TTC549 (cell line): ENCODE results near the gene RPRM.
"Not testable (repeated sequence)": the region's sequence is repeated elsewhere in the genome, so short reads cannot be mapped to it uniquely, and the experiment has no call there.

Source experiments
- FAIRE-seq: peaks from 2 replicates; lab custom pipeline; 2012; peaks lifted over from hg19 to GRCh38; lab: Jason Lieb, UNC

RPRM gene

DNA sequence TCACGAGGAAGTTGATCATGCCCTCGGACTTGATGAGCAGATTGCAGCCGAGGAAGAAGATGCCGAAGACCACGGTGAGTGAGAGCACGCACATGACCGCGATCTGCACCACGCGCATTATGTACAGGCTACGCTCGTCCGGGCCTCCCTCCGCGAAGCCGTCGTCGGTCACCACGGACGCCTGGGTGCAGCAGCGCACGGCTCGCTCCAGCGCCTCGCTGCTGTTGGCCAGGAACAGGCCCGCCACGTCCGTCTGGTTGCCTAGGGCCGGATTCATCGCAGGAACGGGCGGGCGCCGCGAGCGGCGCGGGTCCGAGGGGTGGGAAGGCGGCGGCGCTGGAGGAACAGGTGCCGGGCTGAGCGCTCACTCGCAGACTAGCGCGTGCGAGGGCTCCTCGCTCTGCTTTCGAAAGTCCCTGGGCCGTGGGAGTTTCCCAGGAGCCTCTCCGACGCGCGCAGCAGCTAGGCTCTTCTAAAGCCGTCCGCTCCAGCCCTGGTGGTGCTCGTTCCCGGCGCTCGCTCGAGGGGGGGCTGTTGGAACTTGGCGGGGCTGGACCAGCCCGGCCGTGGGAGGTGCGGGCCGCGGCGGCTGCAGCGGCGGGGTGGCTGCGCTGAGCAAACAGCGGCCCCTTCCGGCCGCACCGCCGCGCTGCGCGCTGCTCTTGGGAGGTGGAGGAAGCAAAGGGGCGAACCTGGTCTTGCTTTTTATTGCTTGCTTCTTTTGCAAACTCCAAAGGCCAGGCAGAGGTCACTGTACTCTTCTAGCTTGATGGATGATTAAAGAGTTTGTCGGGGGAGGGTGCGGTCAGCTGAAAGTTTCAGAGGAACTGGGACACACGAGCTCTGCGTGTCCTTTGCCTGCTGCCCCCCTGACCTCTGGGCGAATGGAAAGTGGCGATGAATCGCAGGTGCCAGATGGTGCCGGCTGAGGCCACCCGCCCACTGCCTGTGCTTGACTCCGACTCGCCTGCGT lies at the start of gene RPRM:
TSS of gene RPRM (minus strand) at position 474 of the 973 bp plus-strand sequence. CDS start at position 277, 197 bp downstream.
- FAIRE-seq, result no peak

DNA sequence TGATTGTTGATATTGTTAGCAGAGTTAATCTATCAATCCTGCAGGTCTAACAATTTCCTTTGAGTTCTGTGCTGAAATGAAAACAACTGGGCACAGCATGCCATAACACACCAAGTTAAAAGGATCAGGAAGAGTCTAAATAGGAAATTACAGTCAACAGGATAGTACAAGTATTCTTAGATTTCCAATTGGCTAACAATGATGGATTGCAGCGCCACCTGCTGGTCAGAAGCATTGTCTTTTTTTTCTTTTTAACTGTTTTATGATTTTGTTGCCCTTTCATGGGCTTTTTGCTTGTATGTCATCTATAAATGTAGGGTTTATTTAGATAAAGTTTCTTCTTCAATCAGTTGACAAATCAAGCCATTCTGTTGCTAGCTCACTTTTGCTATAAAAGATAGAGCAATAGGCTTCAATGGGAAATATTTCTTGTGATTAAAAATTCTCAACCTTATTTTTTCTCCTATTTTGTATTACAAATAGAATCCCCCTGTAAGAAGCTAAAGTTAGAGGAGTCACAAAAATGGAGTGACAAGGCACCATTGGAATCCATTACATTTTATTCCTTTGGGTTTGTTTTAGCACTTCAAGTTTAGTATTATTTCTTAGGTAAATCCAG lies 40.8 kb upstream of the RPRM start:
- peak; percentile 74 for FAIRE-seq

DNA sequence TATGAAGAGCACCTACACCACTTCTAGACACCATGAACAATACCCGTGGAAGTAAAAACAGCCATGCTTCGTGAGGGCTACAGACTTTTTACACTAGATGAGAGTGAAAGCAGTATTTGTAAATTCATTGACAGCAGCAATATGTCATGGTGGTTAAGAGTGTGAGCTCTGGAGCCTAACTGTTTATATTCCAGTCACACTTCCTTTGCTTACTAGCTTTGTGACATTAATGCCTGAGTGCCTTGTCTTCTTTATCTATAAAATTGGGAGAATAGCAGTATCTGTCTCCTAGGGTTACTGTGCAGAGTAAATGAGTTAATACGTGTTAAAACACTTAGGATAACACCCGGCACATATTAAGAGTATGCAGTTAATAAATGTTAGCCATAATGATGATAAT lies 33.8 kb upstream of the RPRM start:
- FAIRE-seq, result no peak

DNA sequence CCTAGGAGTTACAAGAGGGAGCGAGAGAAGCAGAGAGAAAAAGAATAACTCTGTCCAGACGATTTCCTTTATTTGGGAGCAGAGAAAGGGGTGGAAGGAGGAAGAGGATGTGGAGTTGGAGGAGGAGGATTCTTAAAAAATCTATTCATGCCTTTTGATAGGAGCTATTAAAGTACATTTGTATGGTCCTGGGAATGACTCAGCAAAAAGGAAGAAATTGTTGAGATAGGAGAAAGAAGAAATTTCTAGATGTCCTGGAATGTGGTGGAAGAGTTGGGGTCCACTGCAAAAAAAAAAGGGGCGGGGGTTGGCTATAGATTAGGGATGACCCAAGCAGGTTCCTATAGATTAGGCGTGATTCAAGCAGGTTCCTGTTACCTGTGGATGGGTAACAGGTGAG lies 32.4 kb upstream of the RPRM start:
- no peak for FAIRE-seq

GRCh38 chr2:153509133-153509532 lies 30.6 kb upstream of the RPRM start:
- FAIRE-seq, result no peak

DNA sequence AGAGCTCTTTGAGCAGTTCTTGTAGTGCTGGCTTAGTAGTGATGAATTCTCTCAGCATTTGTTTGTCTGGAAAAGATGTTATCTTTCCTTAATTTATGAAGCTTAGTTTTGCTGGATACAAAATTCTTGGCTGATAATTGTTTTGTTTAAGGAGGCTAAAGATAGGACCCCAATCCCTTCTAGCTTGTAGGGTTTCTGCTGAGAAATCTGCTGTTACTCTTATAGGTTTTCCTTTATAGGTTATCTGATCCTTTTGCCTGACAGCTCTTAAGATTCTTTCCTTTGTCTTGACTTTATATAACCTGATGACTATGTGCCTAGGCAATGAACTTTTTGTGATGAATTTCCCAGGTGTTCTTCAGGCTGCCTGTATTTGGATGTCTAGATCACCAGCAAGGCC lies 27.9 kb upstream of the RPRM start:
- FAIRE-seq, result not testable (repeated sequence)

DNA sequence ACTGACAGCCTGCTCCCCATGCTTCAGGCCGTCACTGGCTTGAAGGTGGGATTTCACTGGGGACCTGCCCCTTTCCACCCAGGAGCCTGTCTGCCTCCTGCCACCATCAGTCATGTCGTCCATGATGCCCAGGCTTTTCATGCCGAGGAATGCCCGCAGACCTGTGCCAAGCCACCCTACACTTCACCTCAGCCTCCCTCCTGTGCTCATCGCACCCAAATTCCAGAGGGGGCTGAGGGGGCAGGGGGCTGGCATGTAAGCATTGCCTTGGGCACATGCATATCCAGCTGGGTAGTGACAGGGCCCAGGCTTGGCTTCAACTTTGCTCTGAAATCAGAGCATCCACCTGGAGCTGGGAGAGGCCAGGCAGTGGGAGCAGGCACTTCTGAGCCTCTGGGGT lies 20.9 kb upstream of the RPRM start:
- no peak for FAIRE-seq

DNA sequence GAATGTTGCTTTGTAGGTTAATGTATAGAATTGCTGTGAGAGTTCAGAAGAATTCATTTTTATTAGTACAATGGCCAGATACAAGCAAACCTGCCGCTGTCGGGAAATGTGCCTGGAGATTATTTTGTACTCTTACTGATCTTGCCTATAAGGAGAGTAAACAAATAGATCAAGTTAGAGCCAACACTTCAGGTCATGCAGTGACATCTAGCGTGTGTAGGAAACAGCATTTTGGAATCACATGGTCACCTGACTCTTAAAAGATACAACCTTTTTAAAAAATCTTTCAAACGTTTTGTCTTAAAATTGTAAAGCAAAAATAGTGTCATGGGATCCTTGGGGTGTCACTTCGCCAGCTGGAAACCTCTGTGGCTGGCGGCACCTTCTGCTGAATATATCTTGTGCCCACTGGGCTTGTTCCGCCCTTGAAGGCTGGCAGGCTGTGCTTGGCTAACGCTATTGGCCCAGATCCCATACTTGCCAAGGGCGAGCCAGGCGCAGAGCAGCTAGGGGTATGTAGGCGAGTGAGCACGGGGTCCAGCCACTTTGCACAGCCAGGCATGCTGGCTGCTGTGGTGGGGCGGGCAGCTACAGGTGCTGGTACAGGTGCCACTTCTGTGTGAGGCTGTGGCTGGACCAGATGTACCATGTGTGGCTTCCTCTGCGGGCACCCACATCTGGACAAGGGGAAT lies 19.5 kb upstream of the RPRM start:
- FAIRE-seq, result no peak

- no peak for FAIRE-seq
Observed at GRCh38 chr2:153495725-153496124, 17.2 kb upstream of the RPRM start.

GRCh38 chr2:153488072-153488471 lies 9.5 kb upstream of the RPRM start:
- FAIRE-seq, result no peak

- FAIRE-seq, result no peak
Observed at GRCh38 chr2:153487448-153487847, 8.9 kb upstream of the RPRM start.

GRCh38 chr2:153479573-153479972 lies 1.0 kb upstream of the RPRM start:
- no peak for FAIRE-seq

- no peak for FAIRE-seq
Observed at GRCh38 chr2:153477636-153478288, 800 bp downstream of the RPRM start.

DNA sequence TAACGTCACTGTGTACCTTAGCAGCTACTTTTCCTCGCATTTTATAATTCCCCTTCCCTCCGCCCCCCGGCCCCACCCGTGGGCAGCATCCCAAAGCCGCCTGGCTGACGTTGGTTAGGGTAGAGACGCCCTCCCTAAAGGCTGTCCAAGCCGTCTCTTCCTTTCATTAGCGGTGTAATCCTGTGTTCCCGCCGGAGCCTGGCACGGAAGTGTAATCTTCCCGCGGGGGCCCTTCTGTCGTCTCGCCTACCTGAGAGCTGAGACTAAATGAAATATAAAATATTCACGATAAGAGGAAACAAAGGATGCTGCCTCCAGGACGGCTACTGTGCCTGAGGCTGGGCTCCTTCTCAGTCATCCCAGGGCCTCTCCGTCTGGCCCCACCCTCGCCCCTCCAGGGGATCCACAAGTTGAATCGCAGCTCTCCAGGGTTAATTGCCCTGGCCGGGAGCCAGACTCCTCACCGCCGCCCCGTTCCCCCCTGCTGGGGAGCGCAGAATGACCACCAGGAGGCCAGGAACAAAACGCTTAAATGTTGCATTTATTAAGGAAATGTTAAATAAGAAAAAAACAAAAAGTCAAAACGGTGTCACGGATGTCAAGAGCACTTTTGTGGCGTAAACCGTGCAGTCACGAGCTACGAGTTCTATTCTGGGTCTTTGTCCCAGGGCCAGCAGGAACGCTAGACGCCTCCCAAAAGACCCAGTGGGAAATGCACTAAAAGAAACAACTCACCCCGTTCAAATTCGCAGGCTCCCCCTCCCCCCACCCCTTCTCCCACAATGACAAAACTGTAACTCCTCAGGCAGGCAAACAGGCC lies 1.5 kb downstream of the RPRM start:
- FAIRE-seq, result no peak

DNA sequence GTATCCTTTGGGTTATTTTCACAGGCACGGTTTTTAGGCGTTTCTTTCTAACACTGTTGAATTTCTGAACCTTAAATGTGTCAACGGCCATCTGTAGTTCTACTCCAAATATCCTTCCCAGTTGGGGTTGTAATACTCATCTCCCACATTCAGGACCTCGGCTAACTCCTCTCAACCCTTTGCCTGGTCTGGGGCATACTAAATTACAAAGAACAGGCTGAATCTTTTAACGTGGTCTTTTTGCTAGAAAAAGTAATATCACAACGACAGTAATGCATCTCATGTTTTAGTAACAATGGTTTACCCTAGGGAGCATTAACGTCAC lies 2.1 kb downstream of the RPRM start:
- FAIRE-seq, result no peak

GRCh38 chr2:153474876-153475435 lies 3.6 kb downstream of the RPRM start:
- FAIRE-seq, result no peak

DNA sequence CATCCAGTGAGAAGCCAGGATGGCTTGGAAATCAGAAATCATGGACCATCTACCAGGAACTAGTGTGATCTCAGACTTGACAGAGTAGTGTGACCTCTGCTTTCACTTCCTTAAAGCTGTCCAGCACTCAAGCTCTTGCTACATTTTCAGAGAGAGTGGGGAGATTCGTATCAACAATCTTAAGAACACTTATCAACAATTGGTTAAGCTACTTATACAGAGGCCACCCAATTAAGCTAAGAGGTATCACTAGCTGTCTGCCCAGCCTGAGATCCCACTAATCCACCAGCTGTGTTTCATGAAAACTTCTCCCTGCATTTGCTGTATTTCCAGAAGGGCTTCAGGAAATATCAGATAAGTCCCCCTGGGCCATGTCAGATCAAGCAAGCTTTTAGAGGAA lies 4.2 kb downstream of the RPRM start:
- no peak for FAIRE-seq

DNA sequence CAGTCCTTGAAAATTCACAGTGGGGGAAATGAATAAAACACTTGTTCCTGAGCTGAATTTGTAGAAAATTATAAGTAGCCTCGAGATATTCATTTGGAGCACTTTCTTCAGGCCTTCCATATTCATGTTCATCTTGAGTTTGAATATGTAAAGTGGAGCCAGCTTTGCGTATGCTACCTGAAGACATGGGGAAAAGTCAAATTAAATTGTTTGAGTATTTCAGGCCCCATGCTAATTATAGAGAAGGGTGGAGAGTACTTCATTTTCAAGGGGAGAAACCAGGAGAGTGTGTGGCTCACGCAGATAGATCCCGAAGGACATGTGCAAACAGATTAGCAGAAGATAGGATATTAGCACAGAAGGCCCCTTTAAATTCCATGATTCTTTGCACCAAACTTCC lies 7.7 kb downstream of the RPRM start:
- no peak for FAIRE-seq

GRCh38 chr2:153464395-153464794 lies 14.2 kb downstream of the RPRM start:
- no peak for FAIRE-seq

- no peak for FAIRE-seq
Observed at GRCh38 chr2:153462338-153462859, 16.2 kb downstream of the RPRM start.

- FAIRE-seq, result no peak
Observed at GRCh38 chr2:153461453-153461852, 17.1 kb downstream of the RPRM start.
